ENCODE results near the gene HEATR9. TPM values are rescaled to one million over a fixed set of nuclear protein-coding genes. Genes with fewer than 3 reads are reported as not detected.

The HEATR9 gene
- total RNA-seq, 1 experiment from 2014 or later, result not detected

- TF ChIP-seq REST (IDR thresholded peaks at IDR 0.05; ENCODE audit: low read depth) (no peak), POLR2AphosphoS5 (IDR thresholded peaks at IDR 0.05; ENCODE audit: low read depth, low read length) (no peak), SRF (IDR thresholded peaks at IDR 0.05; ENCODE audit: low read depth) (no peak; the same call in 1 of the 2 replicates), MAX (IDR thresholded peaks at IDR 0.05) (no peak), JUND (IDR thresholded peaks at IDR 0.05) (no peak)
Measured at GRCh38 chr17:35849469-35850348, 19.0 kb downstream of the HEATR9 start (continued).

- Histone ChIP-seq H4K20me1 (ENCODE audit: insufficient read depth) (peaks cover 19% of the 10 kb centered on the region; the same call in 1 of the 2 replicates), H3K4me2 (ENCODE audit: low read length) (no peak overlapping the region), H3K27me3 (ENCODE audit: insufficient read depth, low read length) (no peaks in the 10 kb centered on the region), H3K9ac (ENCODE audit: low read length) (no peak overlapping the region), H3K36me3 (ENCODE audit: control insufficient read depth in 1 of 2, insufficient read depth in 2 of 2, low read length in 2 of 2) (peaks cover 49 to 60% of the 10 kb centered on the region in 2 experiments), H3K79me2 (ENCODE audit: insufficient read depth, low read length) (peaks cover 40% of the 10 kb centered on the region), H3K4me3 (replicated peaks in 1 of 2; ENCODE audit: low read depth in 1 of 2, low read length in 2 of 2) (no peak overlapping the region), H3K4me1 (ENCODE audit: control insufficient read depth in 1 of 2, insufficient read depth in 2 of 2, low read length in 2 of 2) (no peaks in the 10 kb centered on the region), H3K9me3 (ENCODE audit: control insufficient read depth in 1 of 2, insufficient read depth in 1 of 2, low read depth in 1 of 2, low read length in 2 of 2) (no peaks in the 10 kb centered on the region), H3K9me2 (ENCODE audit: insufficient read depth) (no peaks in the 10 kb centered on the region), H2AFZ (ENCODE audit: low read depth, low read length, poor library complexity, severe bottlenecking) (no peak overlapping the region), H3K27ac (ENCODE audit: low read depth, low read length) (no peak overlapping the region)
- DNase-seq (ENCODE audit: low read depth, low spot score), result no peak
- TF ChIP-seq MAX (IDR thresholded peaks at IDR 0.05) (no peak), CTCF (IDR thresholded peaks at IDR 0.05 in 2 of 3, conservative IDR thresholded peaks at IDR 0.05 in 1 of 3; ENCODE audit: borderline replicate concordance in 1 of 3, insufficient read depth in 1 of 3, low read depth in 2 of 3, low read length in 2 of 3) (no peak), POLR2AphosphoS5 (IDR thresholded peaks at IDR 0.05; ENCODE audit: low read depth, low read length) (no peak), POLR2A (IDR thresholded peaks at IDR 0.05; ENCODE audit: borderline replicate concordance, extremely low read depth, insufficient read depth, insufficient read length) (no peak), JUND (IDR thresholded peaks at IDR 0.05) (no peak), EZH2 (IDR thresholded peaks at IDR 0.05) (no peak), ELF1 (IDR thresholded peaks at IDR 0.05; ENCODE audit: borderline replicate concordance, low read depth) (no peak), EZH2phosphoT487 (IDR thresholded peaks at IDR 0.05; ENCODE audit: borderline replicate concordance) (no peak), ZNF274 (IDR thresholded peaks at IDR 0.05; ENCODE audit: low read depth, low read length) (no peak)
- ChIA-PET RAD21 (ENCODE audit: low non-redundant PET in 1 of 2, low total read pairs in 2 of 2, uncharacterized antibody in 2 of 2, unreplicated experiment in 2 of 2) (no interaction called here), CTCF (interaction anchor here (1.1 to 1.4 kb wide), 3 partner anchors 9 to 302 kb away, joined by 3 to 5 read pairs (median 4); no protein-coding TSS in a partner anchor), POLR2A (no interaction called here)
- no TSS peak for BruUV-seq (replicated peaks)
- intact Hi-C loops (cut with micrococcal nuclease), result loop anchor here (10.0 kb wide), 1 partner anchor 307 kb away; no protein-coding TSS in a partner anchor
- no peak for ATAC-seq
Measured at GRCh38 chr17:35847633-35848373, 20.9 kb downstream of the HEATR9 start.
